Tibial nerve (tissue), 4 donors: ENCODE data around the gene BCAS3. TPM values are rescaled to one million over a fixed set of nuclear protein-coding genes. Genes with fewer than 3 reads are reported as not detected.

ENCODE experiments used
- DNase-seq, 2 donors: peaks; one replicate each; pipeline ENCODE4 v3.0.0-alpha.2; 2019; ENCODE audit warnings: low spot score in 2 of 2
- H3K27ac ChIP-seq, 4 donors: fragments of 200-600 bp; sonication (generic) in 3 of 4; one replicate each; pipeline ENCODE4 v1.5.1; 2017 to 2019; ENCODE audit warnings: mild to moderate bottlenecking in 1 of 4
- H3K27me3 ChIP-seq, 2 donors: fragments of 200-600 bp; sonication (generic) in 1 of 2; one replicate each; pipeline versions ENCODE4 v1.5.1 to v1.6.0; 2017 to 2019
- H3K36me3 ChIP-seq, 3 donors: fragments of 200-600 bp; sonication (generic); one replicate each; pipeline ENCODE4 v1.5.1; 2018 to 2019
- H3K4me1 ChIP-seq, 4 donors: fragments of 200-600 bp; sonication (generic) in 3 of 4; one replicate each; pipeline ENCODE4 v1.5.1; 2017 to 2019
- H3K4me3 ChIP-seq, 4 donors: fragments of 200-600 bp; sonication (generic) in 3 of 4; one replicate each; pipeline ENCODE4 v1.5.1; 2017 to 2019; ENCODE audit warnings: mild to moderate bottlenecking in 1 of 4, moderate library complexity in 1 of 4
- H3K9me3 ChIP-seq, 4 donors: fragments of 200-600 bp; sonication (generic) in 3 of 4; one replicate each; pipeline ENCODE4 v1.5.1; 2017 to 2019
- EP300 ChIP-seq, 2 donors: sonication (generic); formaldehyde crosslinking; IDR thresholded peaks; one replicate each; pipeline ENCODE4 v1.6.1; 2017; ENCODE audit warnings: antibody characterized with exemption in 2 of 2, mild to moderate bottlenecking in 1 of 2
- POLR2A ChIP-seq, 2 donors: fragments of 450-650 bp; IDR thresholded peaks; one replicate each; pipeline ENCODE4 v1.6.1; 2017; ENCODE audit warnings: antibody characterized with exemption in 2 of 2, mild to moderate bottlenecking in 2 of 2, moderate library complexity in 2 of 2
- WGBS, 2 donors: methylation state at CpG; one replicate each; pipeline ENCODE4 v1.1.5; 2018; 5-methylcytosine and 5-hydroxymethylcytosine counted together
- total RNA-seq, 4 donors: library from RNA; depleted of rRNA; stranded (reverse); fragments of >200 nt; gene quantifications; one replicate each; pipeline ENCODE4 v1.1.0, GENCODE V29; 2016
- TF ChIP-seq, protein P1 (sequence below), 5 experiments: fragments of 200-600 bp in 3 of 5; fragments of 450-650 bp in 2 of 5; sonication (generic) in 3 of 5; IDR thresholded peaks; one replicate each; pipeline ENCODE4 v1.5.1; 2016 to 2019; ENCODE audit warnings: antibody characterized with exemption in 5 of 5, mild to moderate bottlenecking in 3 of 5, moderate library complexity in 2 of 5

The BCAS3 gene
- total RNA-seq, 4 donors from 2014 or later = 26.4 to 48.1 (median 44.8) TPM

- DNase-seq = no peak
- no peaks in the 10 kb centered on the region for H3K4me1 ChIP-seq
- no peaks in the 10 kb centered on the region for H3K27me3 ChIP-seq
- TF ChIP-seq POLR2A (IDR thresholded peaks at IDR 0.05) (no peak), EP300 (IDR thresholded peaks at IDR 0.05) (no peak)
- TF ChIP-seq, protein P1, sequence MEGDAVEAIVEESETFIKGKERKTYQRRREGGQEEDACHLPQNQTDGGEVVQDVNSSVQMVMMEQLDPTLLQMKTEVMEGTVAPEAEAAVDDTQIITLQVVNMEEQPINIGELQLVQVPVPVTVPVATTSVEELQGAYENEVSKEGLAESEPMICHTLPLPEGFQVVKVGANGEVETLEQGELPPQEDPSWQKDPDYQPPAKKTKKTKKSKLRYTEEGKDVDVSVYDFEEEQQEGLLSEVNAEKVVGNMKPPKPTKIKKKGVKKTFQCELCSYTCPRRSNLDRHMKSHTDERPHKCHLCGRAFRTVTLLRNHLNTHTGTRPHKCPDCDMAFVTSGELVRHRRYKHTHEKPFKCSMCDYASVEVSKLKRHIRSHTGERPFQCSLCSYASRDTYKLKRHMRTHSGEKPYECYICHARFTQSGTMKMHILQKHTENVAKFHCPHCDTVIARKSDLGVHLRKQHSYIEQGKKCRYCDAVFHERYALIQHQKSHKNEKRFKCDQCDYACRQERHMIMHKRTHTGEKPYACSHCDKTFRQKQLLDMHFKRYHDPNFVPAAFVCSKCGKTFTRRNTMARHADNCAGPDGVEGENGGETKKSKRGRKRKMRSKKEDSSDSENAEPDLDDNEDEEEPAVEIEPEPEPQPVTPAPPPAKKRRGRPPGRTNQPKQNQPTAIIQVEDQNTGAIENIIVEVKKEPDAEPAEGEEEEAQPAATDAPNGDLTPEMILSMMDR (IDR thresholded peaks at IDR 0.05) = no peak
- no peak overlapping the region for H3K4me3 ChIP-seq
- WGBS, 2 donors = 95 to 96% methylated on average over 4 of the region's 4 CpGs
- H3K36me3 ChIP-seq = no peaks in the 10 kb centered on the region
- no peaks in the 10 kb centered on the region for H3K9me3 ChIP-seq
- no peak overlapping the region for H3K27ac ChIP-seq
Measured at GRCh38 chr17:60819447-60820130, 141.9 kb downstream of the BCAS3 start.

DNA sequence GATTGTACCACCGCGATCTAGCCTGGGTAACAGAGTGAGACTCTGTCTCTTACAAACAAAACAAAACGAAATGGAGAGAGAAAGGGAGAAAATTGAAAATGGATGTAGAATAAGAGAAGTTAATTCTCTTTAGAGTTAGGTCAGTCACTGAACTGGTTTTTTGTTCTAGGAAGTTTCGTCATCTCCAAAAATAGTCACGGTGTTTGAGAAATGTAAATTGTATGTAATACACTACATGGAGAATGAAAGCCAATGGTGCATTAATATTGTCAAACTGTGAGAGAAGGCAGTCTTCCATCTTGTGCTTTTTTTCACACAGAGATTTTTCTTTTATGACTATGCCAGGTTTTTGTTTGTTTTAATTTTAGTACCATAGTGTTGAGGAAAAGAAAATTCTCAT lies 145.9 kb downstream of the BCAS3 start:
- Histone ChIP-seq H3K4me3 (no peak overlapping the region), H3K27ac (no peak overlapping the region), H3K4me1 (no peaks in the 10 kb centered on the region), H3K36me3 (no peaks in the 10 kb centered on the region), H3K9me3 (no peaks in the 10 kb centered on the region), H3K27me3 (no peaks in the 10 kb centered on the region)
- TF ChIP-seq EP300 (IDR thresholded peaks at IDR 0.05) (no peak), POLR2A (IDR thresholded peaks at IDR 0.05) (no peak)
- TF ChIP-seq, protein P1 (IDR thresholded peaks at IDR 0.05) = no peak
- 78 to 80% methylated on average over 5 of the region's 5 CpGs for WGBS, 2 donors
- DNase-seq = no peak

- Histone ChIP-seq H3K4me3 (no peak overlapping the region), H3K27me3 (no peaks in the 10 kb centered on the region), H3K27ac (no peak overlapping the region), H3K9me3 (no peaks in the 10 kb centered on the region), H3K4me1 (no peaks in the 10 kb centered on the region), H3K36me3 (no peaks in the 10 kb centered on the region)
- WGBS, 2 donors = 100% methylated on average over 1 of the region's 1 CpG
- TF ChIP-seq POLR2A (IDR thresholded peaks at IDR 0.05) = no peak
- TF ChIP-seq EP300 (IDR thresholded peaks at IDR 0.05) = no peak
- TF ChIP-seq, protein P1 (IDR thresholded peaks at IDR 0.05) = no peak
- no peak for DNase-seq
Measured at GRCh38 chr17:60825351-60825750, 147.7 kb downstream of the BCAS3 start.

DNA sequence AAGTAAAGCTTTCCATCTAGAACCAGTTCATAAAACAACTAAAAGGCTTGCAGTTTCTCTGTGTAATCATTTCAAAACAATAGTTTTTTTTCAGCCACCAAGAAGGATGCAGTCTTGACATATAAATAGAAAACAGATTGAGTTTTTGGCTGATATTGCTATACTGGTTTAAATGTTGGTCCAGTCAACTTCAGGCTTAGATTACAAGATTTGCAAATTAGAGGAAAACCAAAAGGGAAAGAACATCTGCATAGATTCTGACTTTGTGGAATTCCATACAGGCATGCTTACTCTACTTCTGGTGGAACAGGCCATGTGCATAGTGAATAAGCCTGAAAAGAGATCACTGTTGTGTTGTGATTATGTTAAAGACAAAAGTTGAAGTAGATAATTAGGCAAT lies 150.3 kb downstream of the BCAS3 start:
- no peak for DNase-seq
- no peak overlapping the region for H3K27ac ChIP-seq
- H3K4me3 ChIP-seq = no peak overlapping the region

DNA sequence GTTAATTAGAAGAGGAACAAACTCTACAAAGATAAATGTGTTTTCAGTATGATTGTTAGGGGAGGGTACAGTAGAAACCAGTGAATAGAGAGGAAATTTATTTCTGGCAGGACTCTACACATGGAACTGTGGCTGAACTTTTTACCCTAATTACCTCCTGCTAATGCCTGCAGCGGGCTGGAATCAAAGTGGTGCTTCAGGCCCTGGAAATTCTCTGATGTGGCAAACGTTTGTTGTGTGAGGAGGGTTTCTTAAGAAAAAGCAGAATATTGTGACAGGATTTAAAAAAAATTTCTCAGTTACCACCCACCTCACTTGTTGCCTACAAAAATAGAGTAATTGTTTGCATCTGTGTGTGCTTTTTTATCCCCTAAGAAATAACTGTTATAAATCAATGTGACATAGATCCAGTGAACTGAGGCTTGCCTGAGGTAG lies 154.5 kb downstream of the BCAS3 start:
- Histone ChIP-seq H3K36me3 (no peaks in the 10 kb centered on the region), H3K4me1 (peaks cover 0 to 20% (median 1%) of the 10 kb centered on the region in 4 donors), H3K4me3 (no peak overlapping the region), H3K9me3 (no peaks in the 10 kb centered on the region), H3K27me3 (no peaks in the 10 kb centered on the region), H3K27ac (no peak overlapping the region)
- no peak for TF ChIP-seq POLR2A (IDR thresholded peaks at IDR 0.05)
- TF ChIP-seq, protein P1 (IDR thresholded peaks at IDR 0.05) = no peak
- TF ChIP-seq EP300 (IDR thresholded peaks at IDR 0.05) = no peak
- DNase-seq = no peak
- WGBS, 2 donors = 12 to 19% methylated on average over 2 of the region's 2 CpGs

More for the DNA sequence above, 150.3 kb downstream of the BCAS3 start:
- no peak for TF ChIP-seq POLR2A (IDR thresholded peaks at IDR 0.05)
- TF ChIP-seq, protein P1 (IDR thresholded peaks at IDR 0.05) = no peak
- TF ChIP-seq EP300 (IDR thresholded peaks at IDR 0.05) = no peak
- Histone ChIP-seq H3K4me1 (peaks cover 0 to 15% (median under 1%) of the 10 kb centered on the region in 4 donors), H3K27me3 (no peaks in the 10 kb centered on the region), H3K36me3 (no peaks in the 10 kb centered on the region), H3K9me3 (no peaks in the 10 kb centered on the region)
